ENCODE results near the gene ZBTB25. TPM values are rescaled to one million over a fixed set of nuclear protein-coding genes. Genes with fewer than 3 reads are reported as not detected.

ZBTB25 gene
- total RNA-seq, 2 experiments from 2014 or later, result 26.2 to 28.2 TPM

DNA sequence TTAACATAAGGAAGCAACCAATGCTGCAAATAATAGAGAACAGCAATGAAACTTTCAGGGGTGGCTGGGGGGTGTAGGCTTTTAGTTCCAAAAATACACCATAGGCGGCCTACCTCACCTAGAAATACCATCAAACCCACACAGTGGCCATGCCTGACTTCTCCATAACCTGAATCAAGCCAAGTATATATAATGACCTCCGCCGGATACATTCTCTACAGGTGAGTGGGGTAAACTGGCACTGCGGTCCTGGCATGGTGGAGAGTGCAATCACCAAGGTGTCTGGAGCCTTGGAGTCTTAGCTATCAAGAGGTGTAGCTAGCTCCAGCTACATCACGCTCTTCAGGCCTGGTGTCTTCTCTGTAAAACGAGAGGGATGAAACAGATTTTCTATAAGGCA lies 1.2 kb downstream of the ZBTB25 start:
- Mint-ChIP-seq H3K36me3 (ENCODE audit: low read depth) (peaks cover 60% of the 10 kb centered on the region), H3K9me3 (ENCODE audit: insufficient read depth) (no peaks in the 10 kb centered on the region), H3K27me3 (ENCODE audit: low read depth) (no peaks in the 10 kb centered on the region), H3K4me1 (ENCODE audit: low read depth) (peaks cover 45% of the 10 kb centered on the region), H3K27ac (peak overlapping the region; percentile 100), H3K4me3 (peak overlapping the region; percentile 96)
- ChIA-PET CTCF (interaction anchor here (0.9 to 2.7 kb wide), 10 partner anchors 8 to 158 kb away, joined by 3 to 22 read pairs (median 5); partner anchors contain the start of gene HSPA2), POLR2A (interaction anchor here (0.9 to 5.6 kb wide), 13 partner anchors 7 to 164 kb away, joined by 3 to 55 read pairs (median 8); partner anchors contain the start of genes HSPA2 and MTHFD1)
- peak; percentile 44 for DNase-seq
- no peak for ATAC-seq

- Mint-ChIP-seq H3K4me1 (ENCODE audit: low read depth) (peaks cover 43% of the 10 kb centered on the region), H3K27me3 (ENCODE audit: low read depth) (no peaks in the 10 kb centered on the region), H3K36me3 (ENCODE audit: low read depth) (peaks cover 59% of the 10 kb centered on the region), H3K27ac (peak overlapping the region; percentile 100), H3K9me3 (ENCODE audit: insufficient read depth) (no peaks in the 10 kb centered on the region), H3K4me3 (peak overlapping the region; percentile 96)
- DNase-seq (no peak), ATAC-seq (no peak)
- ChIA-PET CTCF (interaction anchor here (0.9 to 2.7 kb wide), 11 partner anchors 9 to 157 kb away, joined by 3 to 22 read pairs (median 5); partner anchors contain the start of gene HSPA2), POLR2A (interaction anchor here (0.6 to 5.6 kb wide), 8 partner anchors 11 to 163 kb away, joined by 3 to 55 read pairs (median 8); partner anchors contain the start of gene MTHFD1)
Measured at GRCh38 chr14:64501411-64502171, 2.0 kb downstream of the ZBTB25 start.

- DNase-seq, result no peak
- Mint-ChIP-seq H3K27me3 (ENCODE audit: low read depth) (no peaks in the 10 kb centered on the region), H3K9me3 (ENCODE audit: insufficient read depth) (no peaks in the 10 kb centered on the region), H3K27ac (peak overlapping the region; percentile 61), H3K36me3 (ENCODE audit: low read depth) (peaks cover 54% of the 10 kb centered on the region), H3K4me3 (peak overlapping the region; percentile 60), H3K4me1 (ENCODE audit: low read depth) (peaks cover 47% of the 10 kb centered on the region)
- CTCF ChIA-PET, result interaction anchor here (1.9 kb wide), 1 partner anchor 36 kb away, joined by 4 read pairs; no protein-coding TSS in a partner anchor
- POLR2A ChIA-PET, result interaction anchor here (2.0 kb wide), 1 partner anchor 34 kb away, joined by 6 read pairs; no protein-coding TSS in a partner anchor
- ATAC-seq, result no peak
Measured at GRCh38 chr14:64500088-64500487, 3.5 kb downstream of the ZBTB25 start.

DNA sequence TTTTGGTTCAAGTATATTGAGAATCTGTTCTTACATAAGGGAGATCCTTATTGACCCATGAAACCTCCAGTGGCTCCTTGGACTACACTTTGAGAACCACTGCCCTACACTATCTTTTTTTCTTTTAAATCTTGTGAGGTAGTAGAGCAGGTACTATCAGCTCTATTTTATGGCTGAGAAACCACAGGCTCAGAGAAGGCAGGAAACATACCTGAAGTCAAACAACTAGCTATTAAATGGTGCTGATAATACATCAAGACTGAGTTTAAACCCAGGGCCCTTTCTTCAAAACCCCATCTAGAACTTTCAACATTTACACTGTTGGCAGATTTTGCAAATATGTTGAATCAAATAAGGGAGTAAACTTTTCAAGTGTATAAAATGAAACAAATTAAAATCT lies 6.9 kb downstream of the ZBTB25 start:
- H3K9me3 Mint-ChIP-seq (ENCODE audit: insufficient read depth), result no peaks in the 10 kb centered on the region
- H3K27ac Mint-ChIP-seq, result peak overlapping the region; percentile 30
- CTCF ChIA-PET, result interaction anchor here (1.0 to 4.9 kb wide), 7 partner anchors 14 to 153 kb away, joined by 3 to 43 read pairs (median 4); partner anchors contain the start of gene AKAP5
- no peak for ATAC-seq
- H3K27me3 Mint-ChIP-seq (ENCODE audit: low read depth), result no peaks in the 10 kb centered on the region
- no peak overlapping the region for H3K4me3 Mint-ChIP-seq
- peaks cover 59% of the 10 kb centered on the region for H3K4me1 Mint-ChIP-seq (ENCODE audit: low read depth)
- peaks cover 62% of the 10 kb centered on the region for H3K36me3 Mint-ChIP-seq (ENCODE audit: low read depth)
- DNase-seq, result no peak
- POLR2A ChIA-PET, result interaction anchor here (1.5 to 2.2 kb wide), 2 partner anchors 14 to 109 kb away, joined by 4 to 6 read pairs; no protein-coding TSS in a partner anchor

DNA sequence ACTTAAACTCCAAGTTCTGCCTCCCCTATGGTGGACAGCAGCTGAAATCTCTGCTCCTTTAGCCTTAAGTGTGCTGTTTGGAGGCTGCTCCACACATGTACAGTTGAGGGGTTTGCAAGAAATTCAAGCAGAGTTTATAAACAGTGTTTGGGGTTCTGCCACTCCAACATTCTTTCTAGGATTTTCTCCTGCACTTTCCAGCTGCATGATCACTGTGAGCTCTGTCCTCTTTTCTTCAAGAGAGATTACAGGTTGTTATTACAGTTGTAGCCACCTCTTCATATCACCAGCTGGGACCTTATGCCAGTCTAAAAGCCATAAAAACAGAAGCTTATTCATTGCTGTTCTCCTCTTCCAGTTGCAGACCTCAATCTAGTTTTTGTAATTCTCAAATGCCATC lies 8.4 kb downstream of the ZBTB25 start:
- no peak for ATAC-seq
- H3K4me1 Mint-ChIP-seq (ENCODE audit: low read depth), result peaks cover 51% of the 10 kb centered on the region
- ChIA-PET CTCF (interaction anchor here (0.7 to 4.9 kb wide), 4 partner anchors 10 to 151 kb away, joined by 3 to 43 read pairs (median 10); no protein-coding TSS in a partner anchor), POLR2A (interaction anchor here (2.4 kb wide), 1 partner anchor 9 kb away, joined by 18 read pairs; the partner anchor contains the start of genes ZBTB1 and ZBTB25)
- H3K4me3 Mint-ChIP-seq, result no peak overlapping the region
- no peaks in the 10 kb centered on the region for H3K9me3 Mint-ChIP-seq (ENCODE audit: insufficient read depth)
- no peak for DNase-seq
- peaks cover 63% of the 10 kb centered on the region for H3K36me3 Mint-ChIP-seq (ENCODE audit: low read depth)
- H3K27ac Mint-ChIP-seq, result no peak overlapping the region
- H3K27me3 Mint-ChIP-seq (ENCODE audit: low read depth), result no peaks in the 10 kb centered on the region

- H3K27ac Mint-ChIP-seq, result no peak overlapping the region
- H3K27me3 Mint-ChIP-seq (ENCODE audit: low read depth), result no peaks in the 10 kb centered on the region
- no peaks in the 10 kb centered on the region for H3K9me3 Mint-ChIP-seq (ENCODE audit: insufficient read depth)
- no peak for DNase-seq
- POLR2A ChIA-PET, result interaction anchor here (0.9 kb wide), 1 partner anchor 10 kb away, joined by 5 read pairs; no protein-coding TSS in a partner anchor
- ATAC-seq, result no peak
- H3K4me1 Mint-ChIP-seq (ENCODE audit: low read depth), result peaks cover 40% of the 10 kb centered on the region
- CTCF ChIA-PET, result interaction anchor here (1.2 to 1.8 kb wide), 3 partner anchors 15 to 64 kb away, joined by 3 to 9 read pairs (median 6); no protein-coding TSS in a partner anchor
- H3K36me3 Mint-ChIP-seq (ENCODE audit: low read depth), result peaks cover 54% of the 10 kb centered on the region
- H3K4me3 Mint-ChIP-seq, result no peak overlapping the region
Measured at GRCh38 chr14:64493455-64493854, 10.2 kb downstream of the ZBTB25 start.

DNA sequence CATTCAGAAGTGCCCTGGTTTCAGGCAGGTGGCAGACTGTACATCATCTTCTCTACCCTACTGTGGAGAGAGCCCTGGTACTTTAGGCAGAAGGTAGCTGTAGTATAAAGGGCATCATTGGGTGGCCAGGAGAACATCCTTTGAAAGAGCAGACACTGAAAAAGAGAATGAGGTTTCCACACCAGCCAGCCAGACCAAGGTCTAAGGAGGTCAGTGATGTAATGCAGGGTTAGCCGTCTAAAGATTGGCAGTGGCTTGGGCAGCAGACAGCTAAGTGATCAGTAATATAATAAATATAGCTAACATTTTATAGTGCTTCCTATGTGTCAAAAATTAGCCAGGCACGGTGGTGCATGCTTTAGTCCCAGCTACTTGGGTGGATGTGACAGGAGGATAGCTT lies 12.0 kb downstream of the ZBTB25 start:
- Mint-ChIP-seq H3K9me3 (ENCODE audit: insufficient read depth) (no peaks in the 10 kb centered on the region), H3K27ac (peak overlapping the region; percentile 16), H3K27me3 (ENCODE audit: low read depth) (no peaks in the 10 kb centered on the region), H3K4me1 (ENCODE audit: low read depth) (peaks cover 31% of the 10 kb centered on the region), H3K36me3 (ENCODE audit: low read depth) (peaks cover 55% of the 10 kb centered on the region), H3K4me3 (no peak overlapping the region)
- ATAC-seq (no peak), DNase-seq (no peak)
- ChIA-PET POLR2A (interaction anchor here (0.6 to 3.4 kb wide), 3 partner anchors 10 to 14 kb away, joined by 3 to 20 read pairs (median 3); partner anchors contain the start of gene ZBTB25), CTCF (interaction anchor here (1.1 to 6.0 kb wide), 8 partner anchors 9 to 62 kb away, joined by 3 to 30 read pairs (median 4); no protein-coding TSS in a partner anchor)

- ChIA-PET POLR2A (interaction anchor here (3.4 kb wide), 1 partner anchor 13 kb away, joined by 20 read pairs; the partner anchor contains the start of gene ZBTB25), CTCF (interaction anchor here (1.5 to 6.0 kb wide), 3 partner anchors 10 to 145 kb away, joined by 4 to 30 read pairs (median 10); no protein-coding TSS in a partner anchor)
- H3K4me1 Mint-ChIP-seq (ENCODE audit: low read depth), result peaks cover 19% of the 10 kb centered on the region
- H3K36me3 Mint-ChIP-seq (ENCODE audit: low read depth), result peaks cover 49% of the 10 kb centered on the region
- no peaks in the 10 kb centered on the region for H3K9me3 Mint-ChIP-seq (ENCODE audit: insufficient read depth)
- no peaks in the 10 kb centered on the region for H3K27me3 Mint-ChIP-seq (ENCODE audit: low read depth)
- H3K4me3 Mint-ChIP-seq, result no peak overlapping the region
- ATAC-seq, result no peak
- no peak for DNase-seq
- H3K27ac Mint-ChIP-seq, result no peak overlapping the region
Measured at GRCh38 chr14:64488590-64489099, 15.0 kb downstream of the ZBTB25 start.

- Mint-ChIP-seq H3K27ac (no peak overlapping the region), H3K9me3 (ENCODE audit: insufficient read depth) (no peaks in the 10 kb centered on the region), H3K4me1 (ENCODE audit: low read depth) (no peaks in the 10 kb centered on the region), H3K27me3 (ENCODE audit: low read depth) (no peaks in the 10 kb centered on the region), H3K4me3 (no peak overlapping the region), H3K36me3 (ENCODE audit: low read depth) (peaks cover 7% of the 10 kb centered on the region)
- DNase-seq (no peak), ATAC-seq (no peak)
- ChIA-PET POLR2A (interaction anchor here (0.6 kb wide), 1 partner anchor 13 kb away, joined by 3 read pairs; no protein-coding TSS in a partner anchor), CTCF (interaction anchor here (1.0 to 6.6 kb wide), 22 partner anchors 9 to 175 kb away, joined by 3 to 48 read pairs (median 6); partner anchors contain the start of gene MTHFD1)
Measured at GRCh38 chr14:64478634-64479250, 24.9 kb downstream of the ZBTB25 start.

DNA sequence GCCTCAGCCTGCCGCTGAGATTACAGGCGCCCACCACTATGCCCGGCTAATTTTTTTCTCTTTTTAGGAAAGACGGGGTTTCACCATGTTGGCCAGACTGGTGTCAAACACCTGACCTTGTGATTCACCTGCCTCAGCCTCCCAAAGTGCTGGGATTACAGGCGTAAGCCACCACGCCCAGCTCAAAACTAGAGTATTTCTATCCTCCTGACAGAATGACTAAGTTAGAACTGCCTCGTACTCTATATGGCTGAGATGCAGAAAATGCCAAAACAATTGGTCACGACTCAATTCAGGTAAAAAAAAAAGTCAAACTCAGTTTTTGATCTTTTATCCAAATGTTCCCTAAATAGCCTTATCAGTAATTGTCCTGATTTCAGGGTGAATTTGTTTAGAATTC lies 27.2 kb downstream of the ZBTB25 start:
- ChIA-PET CTCF (interaction anchor here (4.2 to 6.6 kb wide), 2 partner anchors 47 to 132 kb away, joined by 26 to 48 read pairs; no protein-coding TSS in a partner anchor), POLR2A (interaction anchor here (1.0 kb wide), 1 partner anchor 28 kb away, joined by 3 read pairs; no protein-coding TSS in a partner anchor)
- no peak for DNase-seq
- Mint-ChIP-seq H3K27ac (no peak overlapping the region), H3K4me3 (no peak overlapping the region), H3K27me3 (ENCODE audit: low read depth) (no peaks in the 10 kb centered on the region), H3K4me1 (ENCODE audit: low read depth) (no peaks in the 10 kb centered on the region), H3K9me3 (ENCODE audit: insufficient read depth) (no peaks in the 10 kb centered on the region), H3K36me3 (ENCODE audit: low read depth) (peaks cover 2% of the 10 kb centered on the region)
- ATAC-seq, result no peak
